ENCODE results near the gene SETBP1.

Gene SETBP1

DNA sequence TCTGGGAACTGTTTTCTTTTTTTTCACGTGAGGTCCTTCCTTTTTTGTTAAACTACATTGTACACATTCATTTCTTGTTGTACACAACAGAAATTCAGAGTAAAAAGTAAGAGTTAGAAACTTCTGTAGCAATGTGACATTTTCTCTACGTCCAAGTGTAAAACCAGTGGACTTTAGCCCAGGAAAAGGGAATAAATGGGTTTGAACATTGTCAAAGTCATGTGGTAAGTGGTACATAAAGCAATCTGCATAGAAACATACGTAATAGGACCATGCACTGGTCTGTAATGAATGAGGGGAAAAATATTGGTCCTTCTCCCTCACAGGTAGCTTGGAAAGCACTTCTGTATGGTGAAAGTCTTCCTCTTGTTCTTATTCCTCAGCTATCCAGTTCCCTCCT, 421.4 kb downstream of the SETBP1 start:
- no peak for DNase-seq

DNA sequence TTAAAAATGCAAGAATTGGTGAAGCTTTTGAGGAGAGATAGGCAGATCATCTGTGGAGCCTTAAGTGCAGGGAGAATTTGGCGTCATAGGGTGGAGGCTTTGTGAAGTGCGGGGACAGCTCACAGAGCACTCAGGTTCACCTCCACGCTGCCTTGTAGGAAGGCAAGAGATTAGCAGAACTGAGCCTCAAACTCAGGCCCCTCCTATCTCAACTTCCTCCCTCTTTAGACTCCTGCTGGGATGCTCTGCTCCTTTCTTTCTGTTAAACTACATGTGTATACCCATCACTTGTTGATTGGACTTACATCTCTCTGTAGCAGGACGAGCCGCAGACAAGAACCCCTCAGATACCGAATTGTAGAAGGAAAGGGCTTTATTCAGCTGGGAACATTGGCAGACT, 422.2 kb downstream of the SETBP1 start:
- DNase-seq, result no peak

DNA sequence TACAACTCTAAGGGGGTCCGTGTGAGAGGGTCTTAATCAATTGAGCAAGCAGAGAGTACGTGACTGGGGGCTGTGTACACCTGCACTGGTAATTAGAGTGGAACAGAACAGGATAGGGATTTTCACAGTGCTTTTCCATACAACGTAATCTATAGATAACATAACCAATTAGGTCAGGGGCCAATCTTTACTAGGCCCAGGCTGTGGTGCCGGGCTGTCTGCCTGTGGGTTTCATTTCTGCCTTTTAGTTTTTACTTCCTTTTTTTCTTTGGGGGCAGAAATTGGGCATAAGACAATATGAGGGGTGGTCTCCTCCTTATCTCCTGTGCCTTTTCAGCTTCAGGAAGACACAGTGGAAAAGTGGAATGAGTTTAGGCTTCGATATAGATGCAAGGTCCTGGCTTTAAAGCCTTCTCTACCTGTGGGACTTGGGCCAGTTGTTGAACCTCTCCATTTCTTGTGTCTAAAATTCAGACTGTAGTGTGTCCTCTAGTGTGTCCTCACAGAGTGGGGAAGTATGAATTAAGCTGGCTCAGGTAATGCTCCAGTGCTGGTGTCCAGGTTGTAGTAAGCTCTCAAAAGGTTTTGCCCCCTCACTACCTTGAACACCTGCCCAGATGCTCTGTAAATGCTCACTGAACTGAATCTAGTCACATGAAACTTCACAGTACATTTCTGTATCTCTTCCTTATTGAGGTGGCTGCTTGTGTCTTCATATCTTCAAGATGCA, 422.8 kb downstream of the SETBP1 start:
- DNase-seq, result no peak

DNA sequence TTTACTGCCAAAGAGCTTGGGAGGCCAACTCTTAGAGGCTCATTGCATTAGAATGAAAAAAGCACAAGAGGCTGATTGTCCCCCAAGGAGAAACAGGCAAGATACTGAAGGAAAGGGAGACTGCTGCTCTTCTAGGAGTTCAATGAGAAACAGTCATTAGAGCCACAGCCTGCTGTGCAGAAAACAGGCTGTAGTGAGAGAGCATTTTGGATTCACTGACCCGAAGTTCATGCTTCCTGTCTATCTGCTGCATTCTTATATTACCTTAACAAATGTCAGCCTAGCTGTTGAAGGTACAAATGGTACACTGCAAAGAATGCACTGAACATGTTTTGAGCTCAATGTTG, 423.3 kb downstream of the SETBP1 start:
- DNase-seq, result no peak

DNA sequence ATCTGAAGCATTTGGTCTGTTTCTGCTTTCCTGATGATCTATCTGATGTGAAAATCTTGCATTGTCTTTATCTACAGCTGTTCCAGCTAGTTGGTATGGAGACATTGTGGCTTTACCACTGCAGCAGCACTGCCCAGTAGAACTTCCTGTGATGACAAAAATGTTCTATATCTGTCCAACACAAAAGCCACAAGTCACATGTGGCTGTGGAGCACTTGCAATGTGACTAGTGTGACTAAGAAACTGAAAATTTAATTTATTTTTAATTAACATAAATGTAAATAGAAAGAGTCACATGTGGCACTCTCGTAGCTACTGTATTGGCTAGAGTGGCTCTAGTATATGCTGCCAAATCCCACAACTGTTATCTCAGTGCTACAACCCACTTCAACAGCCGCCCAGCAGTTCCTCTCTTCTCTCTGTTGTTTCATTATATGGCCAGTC, 425.7 kb downstream of the SETBP1 start:
- DNase-seq, result no peak

DNA sequence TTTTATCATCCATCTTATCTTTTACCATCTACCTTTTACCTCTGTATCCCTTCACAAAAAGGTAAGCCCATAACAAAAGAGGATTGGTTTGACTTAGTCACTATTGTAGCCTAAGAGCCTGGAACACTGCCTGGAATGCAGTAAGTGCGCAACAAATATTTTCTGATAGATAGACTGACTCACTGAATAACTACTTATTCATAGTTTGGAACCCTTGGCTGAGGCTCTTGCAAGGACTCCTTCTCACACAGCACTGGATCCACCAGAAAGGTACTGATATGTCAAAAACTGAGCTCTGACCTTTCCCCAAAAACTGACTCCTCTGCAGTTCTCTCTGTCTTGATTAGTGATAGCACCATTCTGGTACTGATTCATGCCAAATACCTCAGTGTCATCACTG, 426.7 kb downstream of the SETBP1 start:
- no peak for DNase-seq

DNA sequence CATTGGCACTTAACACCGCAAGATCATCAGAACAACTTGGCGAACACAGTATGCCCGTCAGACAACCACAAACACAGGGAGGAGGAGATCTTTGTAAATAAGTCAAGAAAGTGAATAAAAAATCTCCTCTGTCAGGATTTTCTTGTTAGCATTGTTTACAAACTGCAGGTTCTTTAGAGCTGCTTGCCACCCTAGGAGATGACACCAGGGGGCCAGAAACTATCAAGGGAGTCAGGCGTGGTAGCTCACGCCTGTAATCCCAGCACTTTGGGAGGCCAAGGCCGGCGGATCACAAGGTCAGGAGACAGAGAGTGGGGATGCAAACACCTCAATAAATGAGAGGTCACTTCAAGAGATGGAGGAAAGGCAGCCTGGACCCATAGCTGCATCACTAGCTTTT, 428.1 kb downstream of the SETBP1 start:
- DNase-seq, result no peak

DNA sequence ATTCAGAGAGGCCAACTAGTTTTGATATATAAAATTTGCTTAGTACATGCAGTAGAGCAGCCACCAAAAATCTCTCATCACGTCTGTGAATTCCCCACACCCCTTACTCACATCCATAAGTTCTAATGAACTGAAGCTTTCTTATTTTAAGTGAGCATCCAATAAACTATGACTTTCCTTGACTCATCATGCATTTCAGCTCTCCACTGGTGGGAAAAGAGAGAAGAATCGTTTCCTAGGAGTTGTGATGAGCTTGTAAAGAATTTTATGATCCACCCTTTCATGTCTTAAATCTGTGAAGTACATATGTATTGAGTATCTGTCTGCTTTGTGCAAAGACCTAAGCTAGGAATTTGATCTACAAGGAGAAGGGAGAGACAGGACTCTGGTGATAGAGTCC, 428.6 kb downstream of the SETBP1 start:
- DNase-seq, result no peak

DNA sequence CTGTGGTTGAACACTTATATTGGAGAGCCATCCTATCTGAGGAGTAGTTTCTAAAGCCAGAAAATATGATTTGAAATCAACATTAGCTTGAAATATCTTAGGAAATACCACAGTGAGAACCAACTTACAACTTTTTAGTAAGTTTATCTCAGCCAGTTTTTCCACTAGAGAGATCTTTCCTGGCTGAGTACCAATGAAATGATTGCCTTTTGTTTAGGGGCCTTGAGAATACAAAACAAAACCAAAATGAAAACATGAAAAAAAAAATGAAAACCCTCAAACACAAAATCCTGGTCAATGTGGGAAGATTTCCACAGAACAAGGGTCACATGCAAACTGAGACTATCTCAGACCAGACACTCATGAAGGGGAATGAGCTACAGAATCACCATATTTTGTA, 429.0 kb downstream of the SETBP1 start:
- DNase-seq, result no peak

DNA sequence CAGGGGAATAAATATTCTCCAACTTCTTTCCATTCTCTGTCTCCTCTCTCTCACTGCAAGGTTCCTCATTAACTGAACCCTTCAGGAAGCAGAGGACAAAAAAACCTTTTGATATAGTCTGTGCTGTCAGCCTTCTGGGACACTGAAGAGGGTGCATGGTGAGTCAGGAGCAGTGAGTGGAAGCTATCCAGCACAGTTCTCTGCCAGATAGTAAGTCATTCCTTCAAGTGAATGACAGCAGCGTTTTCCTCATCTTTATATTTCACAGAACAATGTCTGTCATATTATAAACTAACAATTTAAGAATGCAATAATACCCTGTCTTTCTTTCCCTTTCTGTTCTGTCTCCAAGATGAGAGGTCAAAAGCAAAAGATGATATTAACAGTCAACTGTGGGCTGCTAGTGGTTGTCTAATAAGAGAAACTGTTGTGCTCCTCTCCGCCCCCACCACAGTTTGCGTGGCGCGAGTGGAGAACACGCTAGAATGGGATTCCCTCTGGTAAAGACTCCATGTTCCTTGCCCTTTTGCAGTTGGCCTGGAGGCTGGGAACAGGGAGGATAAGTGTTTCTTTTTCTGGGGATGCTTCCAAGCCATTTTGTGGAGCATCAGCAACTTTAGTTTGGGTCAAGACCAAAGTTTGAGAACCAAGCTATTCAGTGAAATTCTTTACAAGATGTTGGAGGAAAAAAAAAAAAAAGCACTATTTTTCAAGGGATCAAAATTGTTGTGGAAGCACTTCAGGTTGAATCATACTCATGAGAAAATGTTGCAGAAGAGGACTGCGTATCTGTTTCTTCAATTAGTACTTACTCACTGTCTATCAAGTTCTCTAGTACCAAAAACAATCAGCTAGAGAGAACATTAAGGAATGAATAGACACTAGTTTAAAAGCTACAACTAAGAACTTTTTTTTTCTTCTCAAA, 430.2 kb downstream of the SETBP1 start:
- DNase-seq, result no peak

DNA sequence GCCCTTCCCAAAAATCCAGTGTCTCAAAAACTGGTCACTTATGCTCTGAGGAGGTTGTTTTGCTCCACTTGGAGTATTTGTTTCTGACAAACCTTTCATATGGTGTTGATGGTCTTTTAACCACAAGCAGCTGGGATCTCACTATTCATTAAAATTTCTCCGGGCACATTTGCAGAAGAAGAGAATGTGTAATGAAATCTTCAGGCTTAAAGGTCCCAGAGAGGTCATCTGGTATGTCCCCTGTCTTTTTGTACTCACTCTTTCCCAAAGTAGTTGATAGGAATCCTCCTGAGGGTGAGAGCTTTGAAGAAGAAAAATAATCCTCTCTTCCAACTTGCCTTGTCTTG, 430.8 kb downstream of the SETBP1 start:
- DNase-seq, result no peak

DNA sequence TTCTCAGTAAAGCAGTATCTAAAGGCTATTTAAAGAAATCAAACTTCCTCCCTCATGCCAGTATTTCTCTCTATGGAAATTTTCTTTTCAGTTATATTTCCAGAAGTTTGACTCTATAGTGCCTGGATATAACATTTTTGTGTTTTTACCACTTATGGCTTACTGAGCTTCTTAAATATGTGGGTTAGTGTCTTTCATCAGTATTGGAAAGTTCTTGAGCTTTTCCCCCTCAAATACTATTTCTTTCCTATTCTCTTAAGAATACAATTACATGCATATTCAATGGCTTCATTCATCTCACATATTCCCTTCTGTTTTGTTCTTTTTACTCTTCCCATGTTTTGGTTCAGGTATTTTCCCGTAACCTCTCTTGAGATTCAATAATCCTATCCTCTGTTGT, 432.0 kb downstream of the SETBP1 start:
- no peak for DNase-seq

DNA sequence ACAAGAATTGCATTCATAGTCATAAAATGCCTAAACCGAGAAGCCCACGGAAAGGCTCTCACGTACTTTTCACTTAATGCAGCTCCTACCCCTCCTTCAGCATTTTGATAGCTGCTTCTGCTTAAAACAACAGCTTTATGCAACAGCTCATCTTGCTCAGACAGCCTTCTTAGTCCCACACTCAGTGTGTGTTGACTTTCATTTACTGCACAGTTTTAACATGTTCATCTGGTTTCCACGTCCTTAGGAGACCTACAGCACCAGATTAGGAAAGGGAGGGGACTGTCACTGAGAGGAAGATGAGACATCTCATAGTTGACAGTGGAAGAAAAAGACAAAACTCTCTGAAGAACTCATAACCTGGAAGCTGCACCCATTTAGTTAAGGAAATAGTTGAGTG, 435.4 kb downstream of the SETBP1 start:
- no peak for DNase-seq

All from stimulated activated naive CD4-positive, alpha-beta T cell (primary cell).